Neural cell (in vitro differentiated cells): ENCODE data around the gene SRD5A1. TPM values are rescaled to one million over a fixed set of nuclear protein-coding genes. Genes with fewer than 3 reads are reported as not detected.

ENCODE experiments used
- H2AFZ ChIP-seq: fragments of 200-600, 300-800 bp; sonication (generic), shearing (Covaris generic); 2 replicates; pipeline ENCODE4 v1.6.0; 2014; ENCODE audit warnings: low read depth, mild to moderate bottlenecking, antibody characterized with exemption, low read length, moderate library complexity
- H3F3A ChIP-seq: fragments of 200-600 bp; shearing (Covaris generic); 2 replicates; pipeline ENCODE4 v1.6.1; 2016; ENCODE audit warnings: mild to moderate bottlenecking, moderate library complexity, mixed read lengths, antibody characterized with exemption, low read length; ENCODE audit not compliant: insufficient read depth, poor library complexity, severe bottlenecking
- H3K27ac ChIP-seq: fragments of 200-600, 300-800 bp; sonication (generic), shearing (Covaris generic); 2 replicates; pipeline ENCODE4 v1.5.1; 2014; ENCODE audit warnings: mild to moderate bottlenecking, low read length, moderate library complexity
- H3K27me3 ChIP-seq: fragments of 300-800, 200-600 bp; sonication (generic), shearing (Covaris generic); 2 replicates; pipeline ENCODE4 v1.6.0; 2014; ENCODE audit warnings: mild to moderate bottlenecking, low read depth, low read length, moderate library complexity; ENCODE audit not compliant: insufficient read depth
- H3K36me3 ChIP-seq: fragments of 300-800, 200-600 bp; sonication (generic), shearing (Covaris generic); 2 replicates; pipeline ENCODE4 v1.5.1; 2014; ENCODE audit warnings: mild to moderate bottlenecking, antibody characterized with exemption, low read length, moderate library complexity; ENCODE audit not compliant: insufficient read depth
- H3K4me2 ChIP-seq: fragments of 300-800, 200-600 bp; sonication (generic), shearing (Covaris generic); 2 replicates; pipeline ENCODE4 v1.6.0; 2014; ENCODE audit warnings: mild to moderate bottlenecking, low read length
- H3K4me3 ChIP-seq: fragments of 300-800, 200-600 bp; sonication (generic), shearing (Covaris generic); 2 replicates; pipeline ENCODE4 v1.5.1; 2014; ENCODE audit warnings: mild to moderate bottlenecking, low read length, moderate library complexity
- H3K79me2 ChIP-seq: fragments of 200-600 bp; shearing (Covaris generic); replicated peaks from 2 replicates; pipeline ENCODE4 v1.6.0; 2014; ENCODE audit warnings: mild to moderate bottlenecking, low read length, moderate library complexity; ENCODE audit not compliant: insufficient read depth
- H3K9ac ChIP-seq: fragments of 300-800, 200-600 bp; sonication (generic), shearing (Covaris generic); 2 replicates; pipeline ENCODE4 v1.6.1; 2016; ENCODE audit warnings: mild to moderate bottlenecking, low read length, mixed read lengths
- H3K9me2 ChIP-seq: fragments of 200-600 bp; shearing (Covaris generic); 2 replicates; pipeline ENCODE4 v1.6.1; 2016; ENCODE audit warnings: mild to moderate bottlenecking, low read length, mixed read lengths; ENCODE audit not compliant: insufficient read depth
- H3K9me3 ChIP-seq: fragments of 200-600, 300-800 bp; sonication (generic), shearing (Covaris generic); 2 replicates; pipeline ENCODE4 v1.6.1; 2016; ENCODE audit warnings: mild to moderate bottlenecking, mixed run types, low read length, moderate library complexity, mixed read lengths
- H4K20me1 ChIP-seq: fragments of 200-600 bp; shearing (Covaris generic); 2 replicates; pipeline ENCODE4 v1.6.1; 2016; ENCODE audit warnings: mild to moderate bottlenecking, mixed run types; ENCODE audit not compliant: insufficient read depth
- EP300 ChIP-seq: fragments of 450-650 bp; conservative IDR thresholded peaks from 2 replicates; pipeline ENCODE4 v1.6.1; 2014; ENCODE audit warnings: antibody characterized with exemption, mild to moderate bottlenecking, moderate library complexity; ENCODE audit not compliant: poor library complexity, severe bottlenecking
- EZH2 ChIP-seq: fragments of 200-600, 300-800 bp; shearing (Covaris generic), sonication (generic); IDR thresholded peaks from 2 replicates; pipeline ENCODE4 v1.6.1; 2014; ENCODE audit warnings: antibody characterized with exemption, low read length, borderline replicate concordance, mild to moderate bottlenecking; ENCODE audit not compliant: insufficient read depth, poor library complexity, severe bottlenecking
- MXI1 ChIP-seq: fragments of 450-650 bp; conservative IDR thresholded peaks from 2 replicates; pipeline ENCODE4 v1.6.1; 2014; ENCODE audit warnings: antibody characterized with exemption, mild to moderate bottlenecking; ENCODE audit not compliant: poor library complexity, severe bottlenecking
- POLR2AphosphoS5 ChIP-seq: IDR thresholded peaks from 2 replicates; pipeline ENCODE4 v1.6.1; 2012
- RAD21 ChIP-seq: fragments of 450-650 bp; conservative IDR thresholded peaks from 2 replicates; pipeline ENCODE4 v1.6.1; 2014; ENCODE audit warnings: antibody characterized with exemption, mild to moderate bottlenecking, moderate library complexity
- SMC3 ChIP-seq: fragments of 450-650 bp; conservative IDR thresholded peaks from 2 replicates; pipeline ENCODE4 v1.6.1; 2014; ENCODE audit warnings: antibody characterized with exemption, mild to moderate bottlenecking, moderate library complexity; ENCODE audit not compliant: poor library complexity
- TAF1 ChIP-seq: IDR thresholded peaks from 2 replicates; pipeline ENCODE4 v1.6.1; 2012; ENCODE audit warnings: low read depth
- polyA plus RNA-seq: library from polyadenylated mRNA; depleted of rRNA; stranded (reverse); fragments of >200 nt; gene quantifications from 2 replicates; pipeline ENCODE4 v1.2.3, GENCODE V29; 2014
- TF ChIP-seq, protein P1 (sequence below): fragments of 450-650 bp; IDR thresholded peaks from 2 replicates; pipeline ENCODE4 v1.5.1; 2014; ENCODE audit warnings: antibody characterized with exemption, mild to moderate bottlenecking, moderate library complexity; ENCODE audit not compliant: poor library complexity, severe bottlenecking
- TF ChIP-seq, protein P2 (sequence below): IDR thresholded peaks from 2 replicates; pipeline ENCODE4 v1.6.1; 2012; ENCODE audit warnings: borderline replicate concordance

SRD5A1 gene
- polyA plus RNA-seq, 1 donor from 2014 or later, result 122 TPM

DNA sequence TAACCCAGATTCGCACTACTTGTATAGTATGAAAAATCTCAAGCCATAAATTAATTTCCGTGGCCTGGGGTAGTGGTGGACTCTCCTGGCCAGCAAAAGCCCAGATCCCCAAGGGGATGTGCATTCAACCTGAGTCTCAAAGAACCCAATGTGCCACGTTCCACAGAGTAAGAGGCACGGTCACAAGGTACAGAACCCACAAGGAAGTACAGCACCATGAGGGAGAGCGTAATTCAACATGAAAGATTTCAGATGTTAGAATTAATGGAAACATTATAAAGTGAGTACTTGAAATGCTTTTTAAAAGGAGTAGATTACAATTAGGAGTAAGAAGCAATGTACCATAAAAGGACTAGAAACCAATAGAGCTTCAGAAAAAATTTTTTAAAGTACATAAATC is 23.4 kb downstream of the SRD5A1 start:
- Histone ChIP-seq H3K9me2 (no peaks in the 10 kb centered on the region), H3K79me2 (no peaks in the 10 kb centered on the region), H3F3A (no peaks in the 10 kb centered on the region), H3K36me3 (peaks cover 11% of the 10 kb centered on the region), H2AFZ (no peak overlapping the region), H3K27me3 (no peaks in the 10 kb centered on the region), H3K27ac (no peak overlapping the region), H3K4me2 (no peak overlapping the region), H3K4me3 (no peak overlapping the region), H4K20me1 (no peaks in the 10 kb centered on the region), H3K9ac (no peak overlapping the region), H3K9me3 (peaks cover 6% of the 10 kb centered on the region)
- TF ChIP-seq SMC3 (no peak), EP300 (no peak), RAD21 (no peak), MXI1 (no peak), POLR2AphosphoS5 (no peak), TAF1 (no peak), EZH2 (no peak)
- TF ChIP-seq, protein P1, sequence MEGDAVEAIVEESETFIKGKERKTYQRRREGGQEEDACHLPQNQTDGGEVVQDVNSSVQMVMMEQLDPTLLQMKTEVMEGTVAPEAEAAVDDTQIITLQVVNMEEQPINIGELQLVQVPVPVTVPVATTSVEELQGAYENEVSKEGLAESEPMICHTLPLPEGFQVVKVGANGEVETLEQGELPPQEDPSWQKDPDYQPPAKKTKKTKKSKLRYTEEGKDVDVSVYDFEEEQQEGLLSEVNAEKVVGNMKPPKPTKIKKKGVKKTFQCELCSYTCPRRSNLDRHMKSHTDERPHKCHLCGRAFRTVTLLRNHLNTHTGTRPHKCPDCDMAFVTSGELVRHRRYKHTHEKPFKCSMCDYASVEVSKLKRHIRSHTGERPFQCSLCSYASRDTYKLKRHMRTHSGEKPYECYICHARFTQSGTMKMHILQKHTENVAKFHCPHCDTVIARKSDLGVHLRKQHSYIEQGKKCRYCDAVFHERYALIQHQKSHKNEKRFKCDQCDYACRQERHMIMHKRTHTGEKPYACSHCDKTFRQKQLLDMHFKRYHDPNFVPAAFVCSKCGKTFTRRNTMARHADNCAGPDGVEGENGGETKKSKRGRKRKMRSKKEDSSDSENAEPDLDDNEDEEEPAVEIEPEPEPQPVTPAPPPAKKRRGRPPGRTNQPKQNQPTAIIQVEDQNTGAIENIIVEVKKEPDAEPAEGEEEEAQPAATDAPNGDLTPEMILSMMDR, result no peak
- TF ChIP-seq, protein P2, sequence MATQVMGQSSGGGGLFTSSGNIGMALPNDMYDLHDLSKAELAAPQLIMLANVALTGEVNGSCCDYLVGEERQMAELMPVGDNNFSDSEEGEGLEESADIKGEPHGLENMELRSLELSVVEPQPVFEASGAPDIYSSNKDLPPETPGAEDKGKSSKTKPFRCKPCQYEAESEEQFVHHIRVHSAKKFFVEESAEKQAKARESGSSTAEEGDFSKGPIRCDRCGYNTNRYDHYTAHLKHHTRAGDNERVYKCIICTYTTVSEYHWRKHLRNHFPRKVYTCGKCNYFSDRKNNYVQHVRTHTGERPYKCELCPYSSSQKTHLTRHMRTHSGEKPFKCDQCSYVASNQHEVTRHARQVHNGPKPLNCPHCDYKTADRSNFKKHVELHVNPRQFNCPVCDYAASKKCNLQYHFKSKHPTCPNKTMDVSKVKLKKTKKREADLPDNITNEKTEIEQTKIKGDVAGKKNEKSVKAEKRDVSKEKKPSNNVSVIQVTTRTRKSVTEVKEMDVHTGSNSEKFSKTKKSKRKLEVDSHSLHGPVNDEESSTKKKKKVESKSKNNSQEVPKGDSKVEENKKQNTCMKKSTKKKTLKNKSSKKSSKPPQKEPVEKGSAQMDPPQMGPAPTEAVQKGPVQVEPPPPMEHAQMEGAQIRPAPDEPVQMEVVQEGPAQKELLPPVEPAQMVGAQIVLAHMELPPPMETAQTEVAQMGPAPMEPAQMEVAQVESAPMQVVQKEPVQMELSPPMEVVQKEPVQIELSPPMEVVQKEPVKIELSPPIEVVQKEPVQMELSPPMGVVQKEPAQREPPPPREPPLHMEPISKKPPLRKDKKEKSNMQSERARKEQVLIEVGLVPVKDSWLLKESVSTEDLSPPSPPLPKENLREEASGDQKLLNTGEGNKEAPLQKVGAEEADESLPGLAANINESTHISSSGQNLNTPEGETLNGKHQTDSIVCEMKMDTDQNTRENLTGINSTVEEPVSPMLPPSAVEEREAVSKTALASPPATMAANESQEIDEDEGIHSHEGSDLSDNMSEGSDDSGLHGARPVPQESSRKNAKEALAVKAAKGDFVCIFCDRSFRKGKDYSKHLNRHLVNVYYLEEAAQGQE, result no peak

DNA sequence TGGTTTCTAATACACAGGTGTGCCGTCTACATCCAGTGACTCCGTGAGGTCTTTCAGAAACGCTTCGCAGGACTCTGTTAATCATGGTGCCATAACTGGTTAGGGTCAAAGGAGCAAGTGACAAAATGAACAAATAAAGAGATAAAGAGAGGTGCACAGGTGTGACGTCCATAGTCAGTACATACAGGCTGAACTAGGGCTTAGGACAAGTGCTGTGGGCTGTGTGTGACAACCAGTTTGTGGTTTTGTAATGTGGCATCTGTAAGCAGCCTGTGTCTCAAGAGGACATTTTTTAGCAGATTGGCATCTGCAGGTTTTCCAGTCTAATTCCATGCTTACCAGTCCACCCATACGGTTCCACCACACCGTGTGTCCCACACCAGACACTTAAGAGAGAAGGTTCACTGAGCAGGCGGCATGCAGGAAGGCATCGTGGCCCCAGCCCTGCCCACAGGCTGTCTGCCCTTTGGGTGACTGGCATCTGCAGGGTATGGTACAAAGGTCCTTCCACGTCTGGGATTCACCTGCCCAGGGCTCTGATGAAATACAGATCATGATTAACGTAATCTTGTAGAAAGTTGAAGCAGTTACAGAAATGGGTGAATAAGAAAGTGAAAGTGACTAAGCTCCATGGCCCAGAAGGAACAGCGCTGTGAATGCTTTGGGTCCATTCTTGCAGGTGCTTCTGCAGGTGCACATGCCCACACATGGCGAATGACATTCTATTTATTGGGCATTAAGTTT is 26.9 kb downstream of the SRD5A1 start:
- Histone ChIP-seq H3K27ac (no peak overlapping the region), H4K20me1 (no peaks in the 10 kb centered on the region), H3K27me3 (no peaks in the 10 kb centered on the region), H3K9me3 (peaks cover 6% of the 10 kb centered on the region), H3K36me3 (peaks cover 11% of the 10 kb centered on the region), H3K4me3 (no peak overlapping the region), H3K9ac (no peak overlapping the region), H3K4me2 (no peak overlapping the region), H2AFZ (no peak overlapping the region), H3F3A (no peaks in the 10 kb centered on the region), H3K9me2 (no peaks in the 10 kb centered on the region), H3K79me2 (no peaks in the 10 kb centered on the region)
- TF ChIP-seq RAD21 (no peak), TAF1 (no peak), MXI1 (no peak), EZH2 (no peak), SMC3 (no peak), POLR2AphosphoS5 (no peak), EP300 (no peak)
- TF ChIP-seq, protein P1, result no peak
- TF ChIP-seq, protein P2, result no peak
